RWPE2 (cell line): ENCODE measurements around the gene POLD4.

ENCODE experiments used
- ATAC-seq: fragments of 200-7000 bp; cut with Tn5 transposase; 3 replicates; pipeline ENCODE4 v1.9.1; 2021; ENCODE audit warnings: low read depth
- DNase-seq: peaks from one replicate; pipeline ENCODE4 v3.0.0-alpha.2; 2020; ENCODE audit warnings: low spot score
- H3K27ac ChIP-seq: fragments of 450-650 bp; 2 replicates; pipeline ENCODE4 v1.5.1; 2017; ENCODE audit warnings: mild to moderate bottlenecking; ENCODE audit not compliant: poor library complexity, severe bottlenecking
- H3K27me3 ChIP-seq: fragments of 250-450 bp; sonication (Bioruptor Pico); 2 replicates; pipeline ENCODE4 v1.5.1; 2021; ENCODE audit warnings: mild to moderate bottlenecking, moderate library complexity; ENCODE audit not compliant: insufficient read depth, poor library complexity, severe bottlenecking
- H3K36me3 ChIP-seq: fragments of 250-450 bp; sonication (Bioruptor Pico); 2 replicates; pipeline ENCODE4 v1.5.1; 2020; ENCODE audit warnings: low read depth, mild to moderate bottlenecking, moderate library complexity
- H3K4me1 ChIP-seq: fragments of 250-450 bp; sonication (Bioruptor Pico); 2 replicates; pipeline ENCODE4 v1.5.1; 2021; ENCODE audit warnings: mild to moderate bottlenecking, moderate library complexity; ENCODE audit not compliant: insufficient read depth, poor library complexity, severe bottlenecking
- H3K4me3 ChIP-seq: fragments of 250-450 bp; sonication (Bioruptor Pico); 2 replicates; pipeline ENCODE4 v1.5.1; 2021; ENCODE audit warnings: mild to moderate bottlenecking, moderate library complexity; ENCODE audit not compliant: severe bottlenecking
- H3K9me3 ChIP-seq: fragments of 250-450 bp; sonication (Bioruptor Pico); 2 replicates; pipeline ENCODE4 v1.5.1; 2021; ENCODE audit warnings: mild to moderate bottlenecking, moderate library complexity; ENCODE audit not compliant: severe bottlenecking
- CTCF ChIP-seq: fragments of 450-650 bp; IDR thresholded peaks from one replicate; pipeline ENCODE4 v1.5.1; 2017; ENCODE audit warnings: mild to moderate bottlenecking, moderate library complexity; ENCODE audit not compliant: poor library complexity, severe bottlenecking

POLD4 gene

GRCh38 chr11:67366961-67367760 is 13.8 kb upstream of the POLD4 start:
- H3K9me3 ChIP-seq, result no peaks in the 10 kb centered on the region
- H3K36me3 ChIP-seq, result no peaks in the 10 kb centered on the region
- no peaks in the 10 kb centered on the region for H3K4me1 ChIP-seq
- no peak overlapping the region for H3K27ac ChIP-seq
- TF ChIP-seq CTCF, result no peak
- ATAC-seq, result no peak
- H3K27me3 ChIP-seq, result no peaks in the 10 kb centered on the region
- no peak overlapping the region for H3K4me3 ChIP-seq
- DNase-seq, result no peak

DNA sequence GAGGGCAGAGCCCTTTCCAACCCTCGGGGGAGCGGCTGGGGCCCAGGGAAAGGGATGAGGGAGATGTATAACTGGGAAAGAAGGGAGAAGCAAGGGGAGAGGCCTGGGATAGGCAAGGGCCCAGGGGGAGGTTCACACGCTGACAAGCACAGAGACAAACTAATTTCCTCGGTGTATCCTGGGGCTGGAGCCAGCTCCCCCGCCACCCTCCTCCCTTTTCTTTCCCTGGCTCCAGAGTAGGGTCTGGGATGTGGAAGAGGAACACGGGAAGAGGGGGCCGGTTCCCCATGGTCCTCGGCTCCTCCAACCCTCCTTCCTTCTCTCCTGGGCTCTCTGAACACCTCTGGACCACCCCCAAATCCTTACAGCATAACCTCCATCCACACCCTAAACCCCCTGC is 13.2 kb upstream of the POLD4 start:
- H3K4me1 ChIP-seq, result no peaks in the 10 kb centered on the region
- no peaks in the 10 kb centered on the region for H3K27me3 ChIP-seq
- DNase-seq, result no peak
- H3K27ac ChIP-seq, result no peak overlapping the region
- no peak for ATAC-seq
- H3K36me3 ChIP-seq, result no peaks in the 10 kb centered on the region
- no peaks in the 10 kb centered on the region for H3K9me3 ChIP-seq
- TF ChIP-seq CTCF, result no peak
- H3K4me3 ChIP-seq, result no peak overlapping the region

DNA sequence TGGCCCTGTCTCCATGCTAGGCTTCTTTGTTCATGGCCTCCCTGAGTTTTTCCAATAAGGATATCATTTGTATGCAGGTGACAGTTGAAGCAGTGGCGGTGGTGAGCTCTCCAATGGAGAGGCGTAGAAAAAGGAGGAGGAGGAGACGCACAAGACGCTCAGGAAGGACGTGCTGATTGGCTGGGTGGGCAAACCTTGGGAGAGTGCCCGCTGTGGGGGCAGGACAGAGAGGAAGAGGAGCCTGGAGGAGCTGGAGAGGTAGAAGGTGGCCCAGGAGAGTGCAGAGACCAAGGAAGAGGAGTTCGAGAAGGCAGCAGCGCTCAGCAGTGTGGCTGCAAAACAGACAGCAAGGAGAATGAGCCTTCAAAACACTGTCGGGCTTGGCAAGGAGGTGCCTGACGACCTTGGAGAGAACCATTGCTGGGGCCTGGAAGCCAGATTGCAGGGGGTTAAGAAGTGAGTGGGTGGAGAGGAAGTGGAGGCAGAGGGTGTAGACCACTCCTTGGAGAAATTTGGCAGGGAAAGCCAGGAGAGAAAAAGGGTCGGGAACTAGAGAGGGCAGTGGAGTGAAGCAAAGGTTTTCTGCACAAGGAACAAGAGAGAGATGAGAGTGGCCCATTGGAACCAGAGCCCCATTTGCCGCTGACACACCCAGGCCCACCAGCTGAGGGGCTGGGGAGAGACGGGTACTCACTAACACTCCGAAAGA is 12.5 kb upstream of the POLD4 start:
- no peak for ATAC-seq
- no peak overlapping the region for H3K4me3 ChIP-seq
- no peaks in the 10 kb centered on the region for H3K9me3 ChIP-seq
- no peak for TF ChIP-seq CTCF
- no peak for DNase-seq
- H3K27me3 ChIP-seq, result no peaks in the 10 kb centered on the region
- H3K4me1 ChIP-seq, result no peaks in the 10 kb centered on the region
- no peaks in the 10 kb centered on the region for H3K36me3 ChIP-seq
- no peak overlapping the region for H3K27ac ChIP-seq

- no peak for TF ChIP-seq CTCF
- Histone ChIP-seq H3K4me3 (no peak overlapping the region), H3K36me3 (no peaks in the 10 kb centered on the region), H3K27me3 (no peaks in the 10 kb centered on the region), H3K27ac (no peak overlapping the region), H3K9me3 (no peaks in the 10 kb centered on the region), H3K4me1 (no peaks in the 10 kb centered on the region)
- no peak for ATAC-seq
- no peak for DNase-seq
Observed at GRCh38 chr11:67364783-67365722, 11.7 kb upstream of the POLD4 start.
